Breast epithelium (tissue), 4 donors: ENCODE measurements around the gene LMNTD1. TPM values are rescaled to one million over a fixed set of nuclear protein-coding genes. Genes with fewer than 3 reads are reported as not detected.

ENCODE experiments used
- DNase-seq, 2 donors: peaks; one replicate each; pipeline ENCODE4 v3.0.0-alpha.2; 2019; ENCODE audit warnings: low spot score in 2 of 2
- H3K27ac ChIP-seq, 2 donors: fragments of 200-600 bp; sonication (generic) in 1 of 2; one replicate each; pipeline ENCODE4 v1.5.1; 2016 to 2019; ENCODE audit warnings: mild to moderate bottlenecking in 1 of 2
- H3K27me3 ChIP-seq, 2 donors: fragments of 200-600 bp; sonication (generic) in 1 of 2; one replicate each; pipeline versions ENCODE4 v1.5.1 to v1.6.0; 2017 to 2019; ENCODE audit warnings: control low read depth in 1 of 2, mild to moderate bottlenecking in 1 of 2
- H3K36me3 ChIP-seq: fragments of 200-600 bp; one replicate; pipeline ENCODE4 v1.5.1; 2019
- H3K4me1 ChIP-seq, 2 donors: fragments of 200-600 bp; sonication (generic); one replicate each; pipeline ENCODE4 v1.5.1; 2016 to 2019; ENCODE audit warnings: control low read depth in 1 of 2
- H3K4me3 ChIP-seq, 3 donors: fragments of 200-600 bp; sonication (generic); 1 replicate in 2 of 3; 2 replicates in 1 of 3; pipeline ENCODE4 v1.5.1; 2016 to 2019; ENCODE audit warnings: mild to moderate bottlenecking in 3 of 3, moderate library complexity in 2 of 3
- H3K9me3 ChIP-seq, 2 donors: fragments of 200-600 bp; sonication (generic) in 1 of 2; one replicate each; pipeline ENCODE4 v1.5.1; 2016 to 2019; ENCODE audit warnings: control low read depth in 1 of 2
- CTCF ChIP-seq, 3 donors: fragments of 450-650 bp; IDR thresholded peaks; one replicate each; pipeline ENCODE4 v1.5.1; 2016 to 2017; ENCODE audit warnings: antibody characterized with exemption in 3 of 3, mild to moderate bottlenecking in 3 of 3, moderate library complexity in 3 of 3
- POLR2A ChIP-seq: fragments of 450-650 bp; IDR thresholded peaks from one replicate; pipeline ENCODE4 v1.6.1; 2016; ENCODE audit warnings: antibody characterized with exemption, mild to moderate bottlenecking, moderate library complexity
- POLR2AphosphoS5 ChIP-seq, 3 donors: sonication (generic); formaldehyde crosslinking; IDR thresholded peaks; one replicate each; pipeline ENCODE4 v1.6.1; 2017; ENCODE audit warnings: antibody characterized with exemption in 3 of 3
- intact Hi-C: fragments of 100-400 bp; cut with DNase I; formaldehyde crosslinking; loops from one replicate; pipeline ENCODE4 v1.15.1; 2023; ENCODE audit warnings: low total_unique reads
- total RNA-seq, 3 donors: library from RNA; depleted of rRNA; stranded (reverse); fragments of >200 nt; gene quantifications; one replicate each; pipeline ENCODE4 v1.1.0, GENCODE V29; 2016

Gene LMNTD1
- total RNA-seq, 3 donors from 2014 or later = not detected

DNA sequence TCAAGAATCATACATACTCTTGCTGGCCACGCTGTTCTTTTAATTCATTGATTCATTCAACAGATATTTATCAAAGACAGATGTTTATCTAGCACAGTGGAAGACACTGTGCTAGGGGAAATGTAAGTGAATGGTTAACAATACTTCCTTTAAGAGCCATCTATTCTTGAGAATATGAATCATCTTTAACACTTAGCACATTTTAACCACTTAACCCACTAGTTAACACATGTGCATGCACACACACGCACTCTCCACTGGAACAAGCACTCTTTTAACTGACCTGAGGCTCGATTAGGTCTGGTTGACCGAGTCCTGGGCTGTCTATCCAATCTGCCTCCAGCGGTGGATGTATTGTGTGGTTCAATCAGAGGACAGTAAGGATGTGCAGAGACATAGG lies 34.6 kb downstream of the LMNTD1 start:
- H3K27ac ChIP-seq = no peak overlapping the region
- no peaks in the 10 kb centered on the region for H3K36me3 ChIP-seq
- no peaks in the 10 kb centered on the region for H3K4me1 ChIP-seq
- no peaks in the 10 kb centered on the region for H3K27me3 ChIP-seq
- intact Hi-C loops = no loop called here
- no peak overlapping the region for H3K4me3 ChIP-seq
- no peak for DNase-seq
- H3K9me3 ChIP-seq = no peaks in the 10 kb centered on the region
- TF ChIP-seq CTCF (IDR thresholded peaks at IDR 0.05) = no peak
- no peak for TF ChIP-seq POLR2A
- no peak for TF ChIP-seq POLR2AphosphoS5 (IDR thresholded peaks at IDR 0.05)

DNA sequence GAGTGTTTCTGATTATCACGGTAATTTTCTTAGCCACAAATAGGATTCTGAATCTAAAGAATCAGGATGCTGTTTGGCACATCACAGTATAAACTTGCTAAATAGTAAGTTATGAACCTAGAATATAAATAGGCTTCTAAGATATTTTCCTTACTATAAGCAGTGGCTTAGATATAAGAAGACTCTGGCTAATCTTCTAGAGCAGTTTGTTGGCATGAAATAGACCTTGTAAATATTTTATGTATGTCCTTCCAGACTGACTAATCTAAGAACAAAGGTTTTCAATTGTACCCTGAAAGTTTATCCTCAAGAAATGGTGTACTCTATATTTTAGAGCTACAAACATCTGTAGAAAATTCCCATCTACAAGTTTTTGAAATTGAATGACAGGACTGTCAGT lies 48.3 kb downstream of the LMNTD1 start:
- Histone ChIP-seq H3K9me3 (no peaks in the 10 kb centered on the region), H3K27me3 (no peaks in the 10 kb centered on the region), H3K4me3 (no peak overlapping the region), H3K4me1 (no peaks in the 10 kb centered on the region), H3K27ac (no peak overlapping the region), H3K36me3 (no peaks in the 10 kb centered on the region)
- intact Hi-C loops = no loop called here
- no peak for DNase-seq
- no peak for TF ChIP-seq POLR2A
- TF ChIP-seq POLR2AphosphoS5 (IDR thresholded peaks at IDR 0.05) = no peak
- TF ChIP-seq CTCF (IDR thresholded peaks at IDR 0.05) = no peak

GRCh38 chr12:25503666-25504065 lies 49.4 kb downstream of the LMNTD1 start:
- intact Hi-C loops = no loop called here
- Histone ChIP-seq H3K4me3 (no peak overlapping the region), H3K36me3 (no peaks in the 10 kb centered on the region), H3K27me3 (no peaks in the 10 kb centered on the region), H3K27ac (no peak overlapping the region), H3K4me1 (no peaks in the 10 kb centered on the region), H3K9me3 (no peaks in the 10 kb centered on the region)
- TF ChIP-seq CTCF (IDR thresholded peaks at IDR 0.05) = no peak
- no peak for TF ChIP-seq POLR2AphosphoS5 (IDR thresholded peaks at IDR 0.05)
- TF ChIP-seq POLR2A = no peak
- DNase-seq = no peak

DNA sequence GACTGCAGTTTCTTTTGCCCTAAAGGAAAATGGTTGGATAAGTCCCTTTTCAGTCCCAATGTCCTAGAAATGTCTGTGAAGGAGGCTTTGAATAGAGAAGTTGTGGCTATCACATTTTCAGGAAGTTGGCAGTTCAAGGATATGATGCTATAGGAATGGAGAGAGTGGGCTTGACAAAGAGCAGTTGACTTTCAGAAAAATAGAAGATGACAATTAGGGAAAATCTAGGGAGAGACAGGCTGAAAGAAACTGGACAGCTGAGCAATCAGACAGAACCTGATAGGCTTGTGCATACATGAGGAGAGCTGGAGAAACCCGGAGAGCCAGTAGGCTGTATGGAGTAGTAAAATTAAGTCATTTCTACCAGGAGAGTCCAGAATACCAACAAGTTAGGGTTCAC lies 50.5 kb downstream of the LMNTD1 start:
- TF ChIP-seq POLR2AphosphoS5 (IDR thresholded peaks at IDR 0.05) (no peak), POLR2A (no peak)
- intact Hi-C loops = no loop called here

GRCh38 chr12:25502118-25502517 lies 51.0 kb downstream of the LMNTD1 start:
- intact Hi-C loops = no loop called here
- Histone ChIP-seq H3K27me3 (no peaks in the 10 kb centered on the region), H3K27ac (no peak overlapping the region), H3K9me3 (no peaks in the 10 kb centered on the region), H3K4me3 (no peak overlapping the region), H3K36me3 (no peaks in the 10 kb centered on the region), H3K4me1 (no peaks in the 10 kb centered on the region)
- TF ChIP-seq POLR2A (no peak), CTCF (IDR thresholded peaks at IDR 0.05) (no peak), POLR2AphosphoS5 (IDR thresholded peaks at IDR 0.05) (no peak)
- no peak for DNase-seq

More for the DNA sequence above, 50.5 kb downstream of the LMNTD1 start:
- Histone ChIP-seq H3K4me3 (no peak overlapping the region), H3K36me3 (no peaks in the 10 kb centered on the region), H3K27ac (no peak overlapping the region), H3K9me3 (no peaks in the 10 kb centered on the region), H3K27me3 (no peaks in the 10 kb centered on the region), H3K4me1 (no peaks in the 10 kb centered on the region)
- DNase-seq = no peak

GRCh38 chr12:25501549-25501948 lies 51.5 kb downstream of the LMNTD1 start:
- Histone ChIP-seq H3K9me3 (no peaks in the 10 kb centered on the region), H3K27me3 (no peaks in the 10 kb centered on the region), H3K36me3 (no peaks in the 10 kb centered on the region), H3K4me3 (no peak overlapping the region), H3K27ac (no peak overlapping the region), H3K4me1 (no peaks in the 10 kb centered on the region)
- DNase-seq = no peak
- intact Hi-C loops = no loop called here
- TF ChIP-seq POLR2AphosphoS5 (IDR thresholded peaks at IDR 0.05) (no peak), POLR2A (no peak), CTCF (IDR thresholded peaks at IDR 0.05) (no peak)
